ENCODE data around the gene PTAFR. TPM values are rescaled to one million over a fixed set of nuclear protein-coding genes. Genes with fewer than 3 reads are reported as not detected.

The PTAFR gene
- total RNA-seq, 1 experiment from 2014 or later, result 1.9 TPM

- no peak overlapping the region for H3K18ac ChIP-seq (ENCODE audit: insufficient read length, low read depth, low read length)
- no peak overlapping the region for H3K27ac ChIP-seq (ENCODE audit: insufficient read length, low read depth, low read length)
- no peaks in the 10 kb centered on the region for H3K23me2 ChIP-seq (ENCODE audit: insufficient read length, low read depth, low read length, poor library complexity, severe bottlenecking)
- H3K27me3 Mint-ChIP-seq (ENCODE audit: low read depth), result peaks cover 1% of the 10 kb centered on the region; the same call in 1 of the 2 replicates
- no peak overlapping the region for H3K23ac ChIP-seq (ENCODE audit: insufficient read length, low read depth, low read length)
- no peak overlapping the region for H4K8ac ChIP-seq (replicated peaks; ENCODE audit: insufficient read length, low read depth, low read length)
- H4K20me1 ChIP-seq (ENCODE audit: control insufficient read depth, insufficient read depth, insufficient read length), result no peaks in the 10 kb centered on the region
- no peak overlapping the region for H2BK5ac ChIP-seq (ENCODE audit: insufficient read length, low read length)
- H2AFZ ChIP-seq (ENCODE audit: low read length), result no peak overlapping the region
- H3K36me3 Mint-ChIP-seq (ENCODE audit: insufficient read depth in 1 of 3, low read depth in 3 of 3), result peaks cover 11 to 25% (median 20%) of the 10 kb centered on the region in 3 experiments; a peak in 6 of 7 replicates
- H3K4me1 ChIP-seq (ENCODE audit: insufficient read depth, low read length), result peaks cover 7% of the 10 kb centered on the region; the same call in 1 of the 2 replicates
- H3K4ac ChIP-seq (ENCODE audit: low read depth, low read length), result no peak overlapping the region
- H3K79me1 ChIP-seq (ENCODE audit: insufficient read depth, low read depth, low read length, poor library complexity, severe bottlenecking), result no peaks in the 10 kb centered on the region
- no peak overlapping the region for H2BK120ac ChIP-seq (ENCODE audit: low read depth, low read length, poor library complexity, severe bottlenecking)
- H3K27ac Mint-ChIP-seq, result 0 out of 7 replicates have a peak overlapping the region, but pooled peaks of 1 of the 3 experiments have one; percentile 38
- no peak overlapping the region for H4K91ac ChIP-seq (ENCODE audit: insufficient read length, low read depth, low read length)
- H3K27me3 ChIP-seq (ENCODE audit: insufficient read depth, low read length), result no peaks in the 10 kb centered on the region
- H3K4me1 Mint-ChIP-seq, result peaks cover 39% of the 10 kb centered on the region in 2 experiments
- no CpG with 5 or more reads among the region's 1 CpG for WGBS (ENCODE audit: extremely low coverage, insufficient read length, low lambda C conversion rate)
- no peak overlapping the region for H3T11ph ChIP-seq (ENCODE audit: low read length)
- no peak overlapping the region for H3K4me2 ChIP-seq (ENCODE audit: insufficient read depth, insufficient read length, low read length)
- no peak for DNase-seq
- no peak overlapping the region for H3K9ac ChIP-seq (ENCODE audit: extremely low read depth, insufficient read length, low read length)
- no peaks in the 10 kb centered on the region for H3K79me2 ChIP-seq (ENCODE audit: insufficient read depth, low read length)
- TF ChIP-seq, protein P1, sequence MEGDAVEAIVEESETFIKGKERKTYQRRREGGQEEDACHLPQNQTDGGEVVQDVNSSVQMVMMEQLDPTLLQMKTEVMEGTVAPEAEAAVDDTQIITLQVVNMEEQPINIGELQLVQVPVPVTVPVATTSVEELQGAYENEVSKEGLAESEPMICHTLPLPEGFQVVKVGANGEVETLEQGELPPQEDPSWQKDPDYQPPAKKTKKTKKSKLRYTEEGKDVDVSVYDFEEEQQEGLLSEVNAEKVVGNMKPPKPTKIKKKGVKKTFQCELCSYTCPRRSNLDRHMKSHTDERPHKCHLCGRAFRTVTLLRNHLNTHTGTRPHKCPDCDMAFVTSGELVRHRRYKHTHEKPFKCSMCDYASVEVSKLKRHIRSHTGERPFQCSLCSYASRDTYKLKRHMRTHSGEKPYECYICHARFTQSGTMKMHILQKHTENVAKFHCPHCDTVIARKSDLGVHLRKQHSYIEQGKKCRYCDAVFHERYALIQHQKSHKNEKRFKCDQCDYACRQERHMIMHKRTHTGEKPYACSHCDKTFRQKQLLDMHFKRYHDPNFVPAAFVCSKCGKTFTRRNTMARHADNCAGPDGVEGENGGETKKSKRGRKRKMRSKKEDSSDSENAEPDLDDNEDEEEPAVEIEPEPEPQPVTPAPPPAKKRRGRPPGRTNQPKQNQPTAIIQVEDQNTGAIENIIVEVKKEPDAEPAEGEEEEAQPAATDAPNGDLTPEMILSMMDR (conservative IDR thresholded peaks at IDR 0.05), result no peak
- H4K5ac ChIP-seq (ENCODE audit: insufficient read length, low read depth, low read length), result no peak overlapping the region
- no peaks in the 10 kb centered on the region for H3K9me3 ChIP-seq (ENCODE audit: control insufficient read depth, low read depth, low read length)
- H3K56ac ChIP-seq (ENCODE audit: insufficient read length, low read depth, low read length), result no peak overlapping the region
- no peak overlapping the region for H2BK12ac ChIP-seq (ENCODE audit: insufficient read length, low read depth, low read length)
- H3K4me3 Mint-ChIP-seq, result no peak overlapping the region
- no peak overlapping the region for H2BK15ac ChIP-seq (ENCODE audit: low read depth, low read length)
- H2AK5ac ChIP-seq (ENCODE audit: insufficient read length, low read length), result no peak overlapping the region
- H3K14ac ChIP-seq (ENCODE audit: insufficient read depth, low read length), result 0 out of 2 replicates have a peak overlapping the region, but pooled peaks have one; percentile 39
- H3K9me3 Mint-ChIP-seq, result no peaks in the 10 kb centered on the region
- H2BK20ac ChIP-seq (ENCODE audit: low read depth, low read length, poor library complexity, severe bottlenecking), result no peak overlapping the region
Observed at GRCh38 chr1:28195780-28196179, 19.3 kb upstream of the PTAFR start.
